Ishikawa (cell line): ENCODE data around the gene DMD.

Source experiments
- CEBPB ChIP-seq: IDR thresholded peaks from 2 replicates; pipeline ENCODE4 v1.6.1; 2012
- CREB1 ChIP-seq: IDR thresholded peaks from 2 replicates; pipeline ENCODE4 v1.6.1; 2012; ENCODE audit warnings: low read depth
- EGR1 ChIP-seq: IDR thresholded peaks from 2 replicates; pipeline ENCODE4 v1.6.1; 2012
- EP300 ChIP-seq: IDR thresholded peaks from 2 replicates; pipeline ENCODE4 v1.6.1; 2012; ENCODE audit warnings: borderline replicate concordance
- FOXM1 ChIP-seq: IDR thresholded peaks from 2 replicates; pipeline ENCODE4 v1.6.1; 2012; ENCODE audit warnings: low read depth, borderline replicate concordance
- NFIC ChIP-seq: IDR thresholded peaks from 2 replicates; pipeline ENCODE4 v1.6.1; 2012
- RAD21 ChIP-seq: IDR thresholded peaks from 2 replicates; pipeline ENCODE4 v1.6.1; 2012; ENCODE audit warnings: low read depth
- TAF1 ChIP-seq: IDR thresholded peaks from 2 replicates; pipeline ENCODE4 v1.6.1; 2012; ENCODE audit warnings: low read depth, mild to moderate bottlenecking
- TCF12 ChIP-seq: IDR thresholded peaks from 2 replicates; pipeline ENCODE4 v1.6.1; 2012; ENCODE audit warnings: low read depth
- TEAD4 ChIP-seq: IDR thresholded peaks from 2 replicates; pipeline ENCODE4 v1.6.1; 2012
- YY1 ChIP-seq: IDR thresholded peaks from 2 replicates; pipeline ENCODE4 v1.6.1; 2012; ENCODE audit warnings: low read depth
- ZBTB7A ChIP-seq: IDR thresholded peaks from 2 replicates; pipeline ENCODE4 v1.6.1; 2012; ENCODE audit warnings: low read depth
- TF ChIP-seq, protein P1 (sequence below): IDR thresholded peaks from 2 replicates; pipeline ENCODE4 v1.6.1; 2012; ENCODE audit warnings: low read depth, mild to moderate bottlenecking
- TF ChIP-seq, protein P2 (sequence below): IDR thresholded peaks from 2 replicates; pipeline ENCODE4 v1.6.1; 2012
- TF ChIP-seq, protein P3 (sequence below): IDR thresholded peaks from 2 replicates; pipeline ENCODE4 v1.6.1; 2012

The DMD gene

DNA sequence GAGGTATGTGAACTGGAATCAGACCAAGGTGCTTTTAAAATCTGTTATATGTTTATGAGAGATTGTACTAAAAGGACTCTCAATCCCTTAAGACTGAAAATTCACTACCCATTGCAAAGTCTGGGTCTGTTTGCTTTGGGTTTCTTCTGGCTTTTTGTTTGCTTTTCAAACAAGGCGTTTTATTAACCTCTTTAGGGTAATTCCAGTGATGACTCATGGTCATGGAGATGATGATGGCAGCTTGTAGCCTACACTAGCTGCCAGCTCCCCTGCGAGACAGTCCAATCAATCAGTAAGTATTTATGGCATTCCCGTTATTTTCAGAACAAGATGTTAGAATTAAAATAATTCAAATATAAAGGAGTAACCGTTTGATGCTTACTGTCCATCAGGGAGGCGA, 1495.7 kb downstream of the DMD start:
- no peak for TF ChIP-seq TAF1
- no peak for TF ChIP-seq TEAD4
- TF ChIP-seq NFIC = no peak
- TF ChIP-seq, protein P1, sequence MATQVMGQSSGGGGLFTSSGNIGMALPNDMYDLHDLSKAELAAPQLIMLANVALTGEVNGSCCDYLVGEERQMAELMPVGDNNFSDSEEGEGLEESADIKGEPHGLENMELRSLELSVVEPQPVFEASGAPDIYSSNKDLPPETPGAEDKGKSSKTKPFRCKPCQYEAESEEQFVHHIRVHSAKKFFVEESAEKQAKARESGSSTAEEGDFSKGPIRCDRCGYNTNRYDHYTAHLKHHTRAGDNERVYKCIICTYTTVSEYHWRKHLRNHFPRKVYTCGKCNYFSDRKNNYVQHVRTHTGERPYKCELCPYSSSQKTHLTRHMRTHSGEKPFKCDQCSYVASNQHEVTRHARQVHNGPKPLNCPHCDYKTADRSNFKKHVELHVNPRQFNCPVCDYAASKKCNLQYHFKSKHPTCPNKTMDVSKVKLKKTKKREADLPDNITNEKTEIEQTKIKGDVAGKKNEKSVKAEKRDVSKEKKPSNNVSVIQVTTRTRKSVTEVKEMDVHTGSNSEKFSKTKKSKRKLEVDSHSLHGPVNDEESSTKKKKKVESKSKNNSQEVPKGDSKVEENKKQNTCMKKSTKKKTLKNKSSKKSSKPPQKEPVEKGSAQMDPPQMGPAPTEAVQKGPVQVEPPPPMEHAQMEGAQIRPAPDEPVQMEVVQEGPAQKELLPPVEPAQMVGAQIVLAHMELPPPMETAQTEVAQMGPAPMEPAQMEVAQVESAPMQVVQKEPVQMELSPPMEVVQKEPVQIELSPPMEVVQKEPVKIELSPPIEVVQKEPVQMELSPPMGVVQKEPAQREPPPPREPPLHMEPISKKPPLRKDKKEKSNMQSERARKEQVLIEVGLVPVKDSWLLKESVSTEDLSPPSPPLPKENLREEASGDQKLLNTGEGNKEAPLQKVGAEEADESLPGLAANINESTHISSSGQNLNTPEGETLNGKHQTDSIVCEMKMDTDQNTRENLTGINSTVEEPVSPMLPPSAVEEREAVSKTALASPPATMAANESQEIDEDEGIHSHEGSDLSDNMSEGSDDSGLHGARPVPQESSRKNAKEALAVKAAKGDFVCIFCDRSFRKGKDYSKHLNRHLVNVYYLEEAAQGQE = no peak
- no peak for TF ChIP-seq EGR1
- no peak for TF ChIP-seq EP300
- no peak for TF ChIP-seq CEBPB

GRCh38 chrX:31714797-31715196, 1496.6 kb downstream of the DMD start:
- TF ChIP-seq, protein P2, sequence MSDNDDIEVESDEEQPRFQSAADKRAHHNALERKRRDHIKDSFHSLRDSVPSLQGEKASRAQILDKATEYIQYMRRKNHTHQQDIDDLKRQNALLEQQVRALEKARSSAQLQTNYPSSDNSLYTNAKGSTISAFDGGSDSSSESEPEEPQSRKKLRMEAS = no peak
- TF ChIP-seq RAD21 (no peak), NFIC (no peak), TEAD4 (no peak), ZBTB7A (no peak), EGR1 (no peak)

- TF ChIP-seq TEAD4 (no peak), TCF12 (no peak), CEBPB (no peak)
- TF ChIP-seq, protein P2 = no peak
- TF ChIP-seq, protein P3, sequence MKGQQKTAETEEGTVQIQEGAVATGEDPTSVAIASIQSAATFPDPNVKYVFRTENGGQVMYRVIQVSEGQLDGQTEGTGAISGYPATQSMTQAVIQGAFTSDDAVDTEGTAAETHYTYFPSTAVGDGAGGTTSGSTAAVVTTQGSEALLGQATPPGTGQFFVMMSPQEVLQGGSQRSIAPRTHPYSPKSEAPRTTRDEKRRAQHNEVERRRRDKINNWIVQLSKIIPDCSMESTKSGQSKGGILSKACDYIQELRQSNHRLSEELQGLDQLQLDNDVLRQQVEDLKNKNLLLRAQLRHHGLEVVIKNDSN = no peak
These were observed 1498.2 kb downstream of the DMD start for GRCh38 chrX:31713120-31713519.

DNA sequence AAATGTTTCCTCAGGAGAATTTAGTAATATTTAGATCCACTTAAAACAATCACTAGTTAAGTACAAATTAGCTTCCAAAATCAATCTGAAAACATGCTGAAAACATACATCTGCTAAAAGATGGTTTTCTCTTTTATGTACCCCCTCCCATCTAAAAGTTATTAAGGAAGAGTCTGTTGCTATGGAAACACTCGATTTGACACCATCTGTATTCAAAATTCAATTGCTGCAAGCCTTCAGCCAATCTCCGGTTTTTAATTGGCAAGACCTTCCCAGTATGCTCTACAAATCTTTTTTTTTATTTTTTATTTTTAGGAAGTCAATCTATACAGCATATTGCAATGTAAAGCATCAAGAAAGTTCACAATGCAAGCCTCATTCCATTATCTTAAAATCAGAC, 1500.2 kb downstream of the DMD start:
- no peak for TF ChIP-seq ZBTB7A
- TF ChIP-seq, protein P3 = no peak
- TF ChIP-seq NFIC = no peak
- TF ChIP-seq CREB1 = no peak
- no peak for TF ChIP-seq FOXM1

GRCh38 chrX:31708116-31708515, 1503.2 kb downstream of the DMD start:
- TF ChIP-seq TAF1 (no peak), FOXM1 (no peak), EP300 (no peak), TCF12 (no peak), EGR1 (no peak), NFIC (no peak), ZBTB7A (no peak), CEBPB (no peak), CREB1 (no peak), YY1 (no peak), TEAD4 (no peak), RAD21 (no peak)
- TF ChIP-seq, protein P3 = no peak
- TF ChIP-seq, protein P1 = no peak
- TF ChIP-seq, protein P2 = no peak

DNA sequence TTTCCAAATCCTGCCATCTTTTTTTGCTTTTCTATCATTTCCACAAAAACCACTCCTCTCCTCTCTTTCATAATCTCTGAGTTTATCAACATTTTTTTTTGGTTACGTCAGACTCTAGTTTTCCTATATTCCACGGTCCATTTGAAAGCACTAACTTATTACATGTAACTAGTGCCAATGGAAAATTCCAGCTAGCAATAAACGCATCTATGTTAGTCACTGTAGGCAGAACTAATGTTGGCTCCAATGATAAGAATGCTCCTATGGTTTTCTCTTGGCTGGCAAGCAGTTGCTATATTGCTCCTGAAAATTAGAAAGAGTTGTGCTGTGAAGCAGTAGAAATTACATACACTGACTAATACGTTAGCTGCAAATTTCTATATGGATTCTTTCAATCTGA, 1504.9 kb downstream of the DMD start:
- TF ChIP-seq, protein P3 = no peak
- TF ChIP-seq CREB1 (no peak), NFIC (no peak), EP300 (no peak), EGR1 (no peak), FOXM1 (no peak), ZBTB7A (no peak), CEBPB (no peak), TCF12 (no peak)
- TF ChIP-seq, protein P2 = no peak
